HepG2 (cell line): ENCODE results near the gene KIRREL3. TPM values are rescaled to one million over a fixed set of nuclear protein-coding genes. Genes with fewer than 3 reads are reported as not detected.
A peak's percentile ranks its signal among the peaks of the same experiment; 100 is the strongest.

Experiments
- ATAC-seq: fragments of 200-7000 bp; cut with Tn5 transposase; 3 replicates; pipeline ENCODE4 v1.9.1; 2020; ENCODE audit warnings: mild to moderate bottlenecking, moderate library complexity
- BruUV-seq: library from RNA; stranded (reverse); fragments of 400-500 nt; replicated peaks from 2 replicates; lab custom pipeline; 2021; lab: Mats Ljungman, UMichigan
- CTCF ChIA-PET: fragments of 300-600 bp; formaldehyde crosslinking; extraction: SDS; loops from one replicate; lab custom pipeline; 2021; ENCODE audit warnings: low total read pairs, inconsistent platforms, low intra/inter-chr PET ratio; lab: Yijun Ruan, JAX
- POLR2A ChIA-PET: fragments of 350-600 bp; sonication (Branson Sonifier 250); formaldehyde crosslinking; loops from one replicate; lab custom pipeline; 2020; ENCODE audit warnings: antibody characterized with exemption, inconsistent platforms; lab: Yijun Ruan, JAX
- DNase-seq: peaks from one replicate; pipeline ENCODE4 v3.0.0-alpha.2; 2015; ENCODE audit warnings: low spot score
- FAIRE-seq: peaks from 3 replicates; lab custom pipeline; 2011; peaks lifted over from hg19 to GRCh38; lab: Jason Lieb, UNC
- H2AFZ ChIP-seq: one replicate; pipeline ENCODE4 v1.6.1; 2011; ENCODE audit warnings: low read length, inconsistent platforms
- H3K27ac ChIP-seq: fragments of 300-600 bp; 3 replicates; pipeline ENCODE4 v1.8.0; 2011; ENCODE audit warnings: mixed run types, mild to moderate bottlenecking, mixed read lengths, low read length, inconsistent platforms; ENCODE audit not compliant: insufficient read depth; ENCODE audit errors: extremely low read length
- H3K27me3 ChIP-seq, 2 experiments: fragments of 200-600 bp in 1 of 2; 2 replicates in 1 of 2; 3 replicates in 1 of 2; pipeline versions ENCODE4 v1.6.0 to v1.8.0; 2011; ENCODE audit warnings: low read length in 2 of 2, mild to moderate bottlenecking in 2 of 2, moderate library complexity in 2 of 2, inconsistent platforms in 1 of 2; ENCODE audit not compliant: insufficient read depth in 2 of 2, control insufficient read depth in 1 of 2
- H3K36me3 ChIP-seq, 2 experiments: fragments of 200-600 bp in 1 of 2; replicated peaks in 1 of 2; 2 replicates in 1 of 2; 3 replicates in 1 of 2; pipeline versions ENCODE4 v1.5.1 to v1.8.0; 2011; ENCODE audit warnings: low read length in 2 of 2, inconsistent platforms in 1 of 2; ENCODE audit not compliant: insufficient read depth in 2 of 2, control insufficient read depth in 1 of 2
- H3K4me1 ChIP-seq: 2 replicates; pipeline ENCODE4 v1.5.1; 2012; ENCODE audit warnings: low read length, inconsistent platforms; ENCODE audit not compliant: insufficient read depth
- H3K4me2 ChIP-seq: 2 replicates; pipeline ENCODE4 v1.6.0; 2011; ENCODE audit warnings: low read depth, low read length, inconsistent platforms
- H3K4me3 ChIP-seq, 3 experiments: fragments of 200-600 bp in 1 of 3; sonication (generic), shearing (Covaris generic) in 1 of 3; replicated peaks in 1 of 3; 2 replicates each; pipeline ENCODE4 v1.5.1; 2011 to 2016; ENCODE audit warnings: low read length in 3 of 3, inconsistent platforms in 2 of 3, low read depth in 2 of 3, mild to moderate bottlenecking in 2 of 3, control low read depth in 1 of 3, mixed read lengths in 1 of 3; ENCODE audit not compliant: insufficient read depth in 1 of 3
- H3K79me2 ChIP-seq: one replicate; pipeline ENCODE4 v1.6.1; 2011; ENCODE audit warnings: low read length, inconsistent platforms; ENCODE audit not compliant: insufficient read depth
- H3K9ac ChIP-seq: 2 replicates; pipeline ENCODE4 v1.6.0; 2011; ENCODE audit warnings: mild to moderate bottlenecking, low read depth, low read length, inconsistent platforms; ENCODE audit not compliant: insufficient read depth
- H3K9me3 ChIP-seq: 2 replicates; pipeline ENCODE4 v1.5.1; 2012; ENCODE audit warnings: mild to moderate bottlenecking, low read length
- H4K20me1 ChIP-seq: 2 replicates; pipeline ENCODE4 v1.6.0; 2011; ENCODE audit warnings: inconsistent platforms, mild to moderate bottlenecking, low read length, moderate library complexity; ENCODE audit not compliant: insufficient read depth
- MXI1 ChIP-seq: IDR thresholded peaks from 3 replicates; pipeline ENCODE4 v1.6.1; 2012; ENCODE audit warnings: low read depth, low read length, inconsistent platforms, borderline replicate concordance
- NCOR1 ChIP-seq: fragments of 200-600 bp; sonication (generic); IDR thresholded peaks from 2 replicates; pipeline ENCODE4 v1.7.0; 2017; ENCODE audit warnings: antibody characterized with exemption, low read length, borderline replicate concordance
- SMYD3 ChIP-seq: sonication (generic); formaldehyde crosslinking; IDR thresholded peaks from 2 replicates; pipeline ENCODE4 v1.8.1; 2023; ENCODE audit warnings: mild to moderate bottlenecking, missing genetic modification reagents
- SRY ChIP-seq: sonication (generic); formaldehyde crosslinking; IDR thresholded peaks from 2 replicates; pipeline ENCODE4 v1.8.0; 2022; ENCODE audit warnings: mild to moderate bottlenecking, missing genetic modification reagents
- TSC22D2 ChIP-seq: sonication (generic); formaldehyde crosslinking; IDR thresholded peaks from 2 replicates; pipeline ENCODE4 v1.5.1; 2020; ENCODE audit warnings: missing genetic modification reagents, mild to moderate bottlenecking, borderline replicate concordance
- U2AF1 ChIP-seq: fragments of 200-400 bp; formaldehyde crosslinking; optimal IDR thresholded peaks from 2 replicates; pipeline ENCODE3; 2017; ENCODE audit warnings: mild to moderate bottlenecking, low read depth, low read length
- ZBTB14 ChIP-seq: sonication (generic); formaldehyde crosslinking; IDR thresholded peaks from 2 replicates; pipeline ENCODE4 v1.4.0; 2020; ENCODE audit warnings: missing genetic modification reagents
- ZBTB7A ChIP-seq: sonication (generic); formaldehyde crosslinking; IDR thresholded peaks from 2 replicates; pipeline ENCODE4 v1.8.0; 2022; ENCODE audit warnings: mild to moderate bottlenecking, missing genetic modification reagents
- ZNF281 ChIP-seq: sonication (generic); formaldehyde crosslinking; IDR thresholded peaks from 2 replicates; pipeline ENCODE4 v1.4.0; 2020; ENCODE audit warnings: missing genetic modification reagents, borderline replicate concordance
- ZNF335 ChIP-seq: sonication (generic); formaldehyde crosslinking; IDR thresholded peaks from 2 replicates; pipeline ENCODE4 v1.4.0; 2020; ENCODE audit warnings: missing genetic modification reagents
- ZNF775 ChIP-seq: sonication (generic); formaldehyde crosslinking; IDR thresholded peaks from 2 replicates; pipeline ENCODE4 v1.4.0; 2020; ENCODE audit warnings: missing genetic modification reagents, mild to moderate bottlenecking, moderate library complexity, borderline replicate concordance
- WGBS: methylation state at CpG from one replicate; pipeline ENCODE4 v1.1.6; 2017; ENCODE audit warnings: low lambda C conversion rate; 5-methylcytosine and 5-hydroxymethylcytosine counted together
- in situ Hi-C: cut with HindIII; loops from 2 replicates; pipeline ENCODE4 v1.10.0; 2017; ENCODE audit warnings: low pct_unique_long_range_greater_than_20kb; ENCODE audit not compliant: extremely low pct_ligation_motif_present
- intact Hi-C: fragments of 100-400 bp; cut with micrococcal nuclease; formaldehyde crosslinking; loops from one replicate; pipeline ENCODE4 v1.10.0; 2022; ENCODE audit not compliant: unreplicated experiment
- polyA plus RNA-seq, 8 experiments: library from polyadenylated mRNA; depleted of rRNA in 3 of 8; stranded (reverse) in 7 of 8; unstranded in 1 of 8; fragments of >200 nt; fragmentation: Illumina TruSeq in 4 of 8; extraction: Trizol in 4 of 8; gene quantifications; 2 replicates each; pipeline versions ENCODE4 v1.2.1 to v1.2.3, GENCODE V29; 2011 to 2016; ENCODE audit warnings: low read depth in 4 of 8, missing spikeins in 1 of 8, mixed read lengths in 1 of 8; ENCODE audit not compliant: insufficient read depth in 1 of 8
- total RNA-seq, 5 experiments: library from RNA; depleted of rRNA; stranded (reverse); fragments of >200 nt; fragmentation: Illumina TruSeq; extraction: Trizol; gene quantifications; 2 replicates each; pipeline ENCODE4 v1.2.3, GENCODE V29; 2016; ENCODE audit warnings: low read depth in 1 of 5
- TF ChIP-seq, protein P1 (sequence below): sonication (generic); formaldehyde crosslinking; IDR thresholded peaks from 2 replicates; pipeline ENCODE4 v1.5.1; 2020; ENCODE audit warnings: mild to moderate bottlenecking, missing genetic modification reagents, borderline replicate concordance
- TF ChIP-seq, protein P2 (sequence below): IDR thresholded peaks from 2 replicates; pipeline ENCODE4 v1.6.1; 2016; ENCODE audit warnings: missing compliant biosample characterization, missing genetic modification reagents, borderline replicate concordance
- TF ChIP-seq, protein P3 (sequence below): sonication (generic); formaldehyde crosslinking; IDR thresholded peaks from 2 replicates; pipeline ENCODE4 v1.4.0; 2020; ENCODE audit warnings: mild to moderate bottlenecking, missing genetic modification reagents

Gene KIRREL3
- total and polyA plus RNA-seq, 2 of the 13 experiments (the other 11 are each of a cell fraction or from before 2014, with no cell fraction given), result not detected

GRCh38 chr11:126561327-126561893 lies 439.2 kb downstream of the KIRREL3 start (continued):
- TF ChIP-seq, protein P1, sequence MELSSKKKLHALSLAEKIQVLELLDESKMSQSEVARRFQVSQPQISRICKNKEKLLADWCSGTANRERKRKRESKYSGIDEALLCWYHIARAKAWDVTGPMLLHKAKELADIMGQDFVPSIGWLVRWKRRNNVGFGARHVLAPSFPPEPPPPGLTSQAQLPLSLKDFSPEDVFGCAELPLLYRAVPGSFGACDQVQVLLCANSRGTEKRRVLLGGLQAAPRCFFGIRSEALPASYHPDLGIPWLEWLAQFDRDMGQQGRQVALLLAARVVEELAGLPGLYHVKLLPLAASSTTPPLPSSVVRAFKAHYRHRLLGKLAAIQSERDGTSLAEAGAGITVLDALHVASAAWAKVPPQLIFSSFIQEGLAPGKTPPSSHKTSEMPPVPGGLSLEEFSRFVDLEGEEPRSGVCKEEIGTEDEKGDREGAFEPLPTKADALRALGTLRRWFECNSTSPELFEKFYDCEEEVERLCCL, result no peak
- TF ChIP-seq TSC22D2 (CRISPR knock-in tag) (peak; percentile 69; the same call in 1 of the 2 replicates), ZNF335 (CRISPR knock-in tag) (peak; percentile 60; the same call in 1 of the 2 replicates), SRY (peak; percentile 46; the same call in 1 of the 2 replicates)

DNA sequence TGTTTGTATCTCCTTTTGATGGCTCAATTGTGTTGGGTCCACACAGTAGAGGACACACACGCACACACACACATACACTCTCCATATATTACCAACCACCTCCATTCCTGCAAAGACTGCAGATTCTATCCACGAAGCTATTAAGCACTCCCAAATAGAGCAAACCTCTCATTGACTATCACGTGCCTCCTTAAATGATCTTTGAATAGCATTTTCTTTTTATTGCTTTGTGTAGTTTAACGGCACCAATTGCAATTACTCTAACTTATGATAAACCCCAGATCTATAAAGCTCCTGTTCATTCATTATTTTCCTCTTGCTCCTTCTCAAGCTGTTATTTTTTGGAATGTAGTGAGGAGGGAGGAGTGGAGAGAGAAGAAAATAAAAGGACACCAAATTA lies 440.3 kb downstream of the KIRREL3 start:
- Histone ChIP-seq H4K20me1 (no peaks in the 10 kb centered on the region), H3K4me3 (no peak overlapping the region), H3K4me1 (no peaks in the 10 kb centered on the region), H3K79me2 (no peaks in the 10 kb centered on the region), H3K27ac (no peak overlapping the region), H2AFZ (no peak overlapping the region), H3K4me2 (no peak overlapping the region), H3K9ac (no peak overlapping the region), H3K27me3 (peaks cover 0 to 2% of the 10 kb centered on the region in 2 experiments; a peak in 1 of 5 replicates), H3K36me3 (no peaks in the 10 kb centered on the region), H3K9me3 (no peaks in the 10 kb centered on the region)
- FAIRE-seq (no peak), ATAC-seq (no peak), DNase-seq (no peak)
- intact Hi-C loops (no loop called here), in situ Hi-C loops (no loop called here)
- WGBS, result 4% methylated on average over 4 of the region's 4 CpGs
- BruUV-seq, result no TSS peak
- POLR2A ChIA-PET, result no interaction called here
- CTCF ChIA-PET, result no interaction called here
- TF ChIP-seq ZBTB7A (CRISPR knock-in tag), result no peak
- no peak for TF ChIP-seq U2AF1
- no peak for TF ChIP-seq MXI1
- TF ChIP-seq, protein P2, sequence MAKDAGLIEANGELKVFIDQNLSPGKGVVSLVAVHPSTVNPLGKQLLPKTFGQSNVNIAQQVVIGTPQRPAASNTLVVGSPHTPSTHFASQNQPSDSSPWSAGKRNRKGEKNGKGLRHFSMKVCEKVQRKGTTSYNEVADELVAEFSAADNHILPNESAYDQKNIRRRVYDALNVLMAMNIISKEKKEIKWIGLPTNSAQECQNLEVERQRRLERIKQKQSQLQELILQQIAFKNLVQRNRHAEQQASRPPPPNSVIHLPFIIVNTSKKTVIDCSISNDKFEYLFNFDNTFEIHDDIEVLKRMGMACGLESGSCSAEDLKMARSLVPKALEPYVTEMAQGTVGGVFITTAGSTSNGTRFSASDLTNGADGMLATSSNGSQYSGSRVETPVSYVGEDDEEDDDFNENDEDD (CRISPR knock-in tag), result no peak
- TF ChIP-seq, protein P3, sequence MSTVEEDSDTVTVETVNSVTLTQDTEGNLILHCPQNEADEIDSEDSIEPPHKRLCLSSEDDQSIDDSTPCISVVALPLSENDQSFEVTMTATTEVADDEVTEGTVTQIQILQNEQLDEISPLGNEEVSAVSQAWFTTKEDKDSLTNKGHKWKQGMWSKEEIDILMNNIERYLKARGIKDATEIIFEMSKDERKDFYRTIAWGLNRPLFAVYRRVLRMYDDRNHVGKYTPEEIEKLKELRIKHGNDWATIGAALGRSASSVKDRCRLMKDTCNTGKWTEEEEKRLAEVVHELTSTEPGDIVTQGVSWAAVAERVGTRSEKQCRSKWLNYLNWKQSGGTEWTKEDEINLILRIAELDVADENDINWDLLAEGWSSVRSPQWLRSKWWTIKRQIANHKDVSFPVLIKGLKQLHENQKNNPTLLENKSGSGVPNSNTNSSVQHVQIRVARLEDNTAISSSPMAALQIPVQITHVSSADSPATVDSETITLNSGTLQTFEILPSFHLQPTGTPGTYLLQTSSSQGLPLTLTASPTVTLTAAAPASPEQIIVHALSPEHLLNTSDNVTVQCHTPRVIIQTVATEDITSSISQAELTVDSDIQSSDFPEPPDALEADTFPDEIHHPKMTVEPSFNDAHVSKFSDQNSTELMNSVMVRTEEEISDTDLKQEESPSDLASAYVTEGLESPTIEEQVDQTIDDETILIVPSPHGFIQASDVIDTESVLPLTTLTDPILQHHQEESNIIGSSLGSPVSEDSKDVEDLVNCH (CRISPR knock-in tag), result no peak
- no peak for TF ChIP-seq ZNF775 (CRISPR knock-in tag)
- no peak for TF ChIP-seq NCOR1
- no peak for TF ChIP-seq SMYD3
- no peak for TF ChIP-seq ZNF281 (CRISPR knock-in tag)
- no peak for TF ChIP-seq ZBTB14 (CRISPR knock-in tag)
